Stimulated activated CD4-positive, alpha-beta T cell treated with anti-CD3 and anti-CD28 coated beads, Interleukin-2, amount 100 ng/mL, for 4 hours (primary cell): ENCODE results near the gene NEDD4L.
A peak's percentile ranks its signal among the peaks of the same experiment; 100 is the strongest.
"Not testable (repeated sequence)": the region's sequence is repeated elsewhere in the genome, so short reads cannot be mapped to it uniquely, and the experiment has no call there.

Source experiments
- DNase-seq: peaks from one replicate; pipeline ENCODE4 v3.0.0-alpha.2; 2020; ENCODE audit warnings: low read depth

NEDD4L gene

GRCh38 chr18:58026857-58027256 lies 17.2 kb upstream of the NEDD4L start:
- no peak for DNase-seq

DNA sequence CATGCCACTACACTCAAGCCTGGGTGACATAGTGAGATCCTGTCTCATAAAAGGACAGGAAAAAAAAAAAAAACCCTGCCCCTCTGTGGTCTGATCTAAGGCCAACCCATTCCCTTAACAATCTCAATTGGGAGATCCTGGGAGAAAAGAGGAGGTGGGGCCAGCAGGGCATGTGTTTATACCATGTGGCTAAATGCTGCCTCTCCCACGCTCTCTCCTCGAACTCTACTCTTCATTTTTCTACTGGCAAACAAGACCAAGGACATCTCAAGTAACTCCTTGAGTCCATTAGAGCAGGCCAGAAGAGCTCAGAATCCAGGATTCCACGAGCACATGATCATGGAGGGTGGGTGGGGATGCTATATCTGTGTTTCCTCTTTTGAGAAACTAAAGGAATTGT lies 16.7 kb upstream of the NEDD4L start:
- DNase-seq: no peak

DNA sequence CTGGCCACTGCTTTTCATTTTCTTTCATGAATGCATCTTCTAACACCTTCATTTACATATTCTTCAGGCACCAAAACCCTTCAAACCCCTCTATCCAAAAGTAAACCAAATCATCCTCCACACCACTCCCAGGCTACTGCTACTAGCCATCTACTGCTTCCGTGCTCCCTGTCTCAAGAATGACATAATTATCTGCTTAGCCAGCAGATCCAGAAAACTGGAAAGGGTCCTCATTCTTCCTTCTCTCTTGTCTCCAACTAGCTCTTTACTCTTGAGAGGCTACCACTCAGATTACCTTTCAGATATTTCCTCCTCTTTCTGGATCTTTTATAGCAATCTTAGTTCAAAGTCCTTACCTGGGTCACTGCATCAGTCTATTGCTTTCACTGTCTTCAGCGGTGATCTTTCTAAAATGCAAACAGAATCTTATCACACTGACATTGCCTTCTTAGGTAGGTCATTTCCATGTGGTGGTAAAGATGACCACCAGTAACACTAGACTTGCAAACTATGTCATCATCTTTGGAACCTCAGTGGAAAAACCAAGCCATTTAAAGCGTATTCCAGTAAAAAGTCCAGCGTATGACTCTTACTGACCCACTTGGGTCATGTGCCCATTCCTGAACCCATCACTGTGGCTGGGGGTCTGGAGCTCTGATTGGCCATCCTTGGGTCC lies 15.8 kb upstream of the NEDD4L start:
- no peak for DNase-seq

DNA sequence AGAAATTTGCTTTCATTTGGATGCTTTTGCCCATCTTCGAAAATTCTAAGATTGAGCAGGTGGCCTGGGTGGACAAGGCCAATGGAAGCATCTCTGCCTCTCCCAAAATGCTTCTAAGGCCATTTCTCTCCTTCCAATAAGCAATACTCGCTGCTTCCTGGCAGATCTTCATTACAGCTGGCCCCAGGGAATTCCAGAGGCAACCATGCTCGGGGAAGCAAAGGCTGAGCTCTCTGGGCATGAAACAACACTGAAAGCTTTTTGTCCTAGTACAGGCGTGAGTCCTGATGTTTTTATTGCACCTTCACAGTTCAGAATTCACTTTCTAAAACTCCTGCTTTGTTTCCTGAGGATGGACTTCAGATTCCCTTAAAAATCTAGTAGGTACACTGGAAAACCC lies 11.8 kb upstream of the NEDD4L start:
- no peak for DNase-seq

GRCh38 chr18:58033216-58033615 lies 10.8 kb upstream of the NEDD4L start:
- DNase-seq: no peak

- DNase-seq: no peak
Observed at GRCh38 chr18:58034370-58034769, 9.7 kb upstream of the NEDD4L start.

DNA sequence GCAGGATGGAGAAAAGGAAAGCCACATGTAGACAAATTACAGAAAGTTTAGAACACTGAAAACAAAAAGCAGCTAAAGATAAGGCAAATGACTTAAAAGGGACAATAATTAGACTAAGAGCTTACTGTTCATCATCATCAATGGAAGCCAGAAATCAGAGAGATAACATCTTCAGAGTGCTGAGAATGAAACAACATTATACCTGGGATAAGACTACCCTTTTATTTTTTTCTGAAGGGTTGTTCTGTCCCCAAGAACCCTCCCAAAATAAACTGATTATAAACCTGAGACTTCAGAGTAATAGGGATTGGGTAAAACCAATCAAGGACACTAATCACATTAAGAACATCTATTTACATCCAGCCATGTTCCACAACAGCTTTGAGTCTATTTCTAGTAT lies 6.9 kb upstream of the NEDD4L start:
- no peak for DNase-seq

DNA sequence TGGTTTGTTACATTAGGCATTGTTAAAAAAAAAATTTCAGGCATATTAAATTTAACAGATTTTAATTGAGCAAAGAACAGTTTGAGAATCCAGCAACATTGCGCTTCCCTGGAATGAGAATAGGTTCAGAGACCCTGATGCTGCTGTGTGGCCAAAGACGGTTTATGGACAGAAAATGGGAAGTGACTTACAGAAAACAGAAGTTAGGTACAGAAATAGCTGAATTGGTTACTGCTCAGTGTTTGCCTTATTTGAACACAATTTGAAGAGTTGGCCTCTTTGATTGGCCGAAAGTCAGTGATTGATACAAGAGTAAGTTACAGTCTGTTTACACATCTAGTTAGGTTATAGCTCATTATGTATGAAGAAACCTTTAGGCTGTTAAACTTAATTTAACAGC lies 6.0 kb upstream of the NEDD4L start:
- DNase-seq: no peak

- no peak for DNase-seq
Observed at GRCh38 chr18:58041633-58042032, 2.4 kb upstream of the NEDD4L start.

DNA sequence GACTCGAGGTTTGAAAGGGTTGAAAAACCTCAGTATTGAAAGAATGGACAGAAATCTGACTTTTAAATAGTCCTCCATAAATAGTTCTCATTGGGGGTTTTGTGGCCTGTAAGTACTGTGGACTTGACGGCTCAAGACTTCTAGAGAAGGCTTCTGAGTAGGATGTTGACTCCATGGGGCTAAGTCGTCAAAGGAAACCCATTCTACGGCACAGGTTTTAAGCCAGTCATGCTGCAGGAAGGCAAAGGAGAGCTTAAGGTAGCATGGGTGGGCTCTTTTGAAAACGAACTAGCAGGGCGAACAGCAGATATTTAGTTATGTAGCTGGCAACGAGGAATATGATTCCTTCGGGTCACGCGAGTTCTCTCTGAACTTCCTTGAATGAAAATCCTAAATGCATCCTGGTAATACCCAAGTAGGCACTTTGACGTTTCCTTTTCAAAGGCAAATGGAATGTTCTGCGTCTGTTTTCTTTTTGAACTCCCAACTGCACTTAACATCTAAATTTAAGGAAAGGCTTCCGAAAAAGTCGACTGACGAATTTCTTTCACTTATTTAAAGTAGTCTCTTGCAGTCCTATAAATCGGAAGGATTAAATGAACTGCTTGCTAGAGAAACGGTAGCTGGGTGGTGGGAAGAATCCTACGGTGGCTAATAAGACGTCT lies 1.1 kb upstream of the NEDD4L start:
- DNase-seq: no peak

DNA sequence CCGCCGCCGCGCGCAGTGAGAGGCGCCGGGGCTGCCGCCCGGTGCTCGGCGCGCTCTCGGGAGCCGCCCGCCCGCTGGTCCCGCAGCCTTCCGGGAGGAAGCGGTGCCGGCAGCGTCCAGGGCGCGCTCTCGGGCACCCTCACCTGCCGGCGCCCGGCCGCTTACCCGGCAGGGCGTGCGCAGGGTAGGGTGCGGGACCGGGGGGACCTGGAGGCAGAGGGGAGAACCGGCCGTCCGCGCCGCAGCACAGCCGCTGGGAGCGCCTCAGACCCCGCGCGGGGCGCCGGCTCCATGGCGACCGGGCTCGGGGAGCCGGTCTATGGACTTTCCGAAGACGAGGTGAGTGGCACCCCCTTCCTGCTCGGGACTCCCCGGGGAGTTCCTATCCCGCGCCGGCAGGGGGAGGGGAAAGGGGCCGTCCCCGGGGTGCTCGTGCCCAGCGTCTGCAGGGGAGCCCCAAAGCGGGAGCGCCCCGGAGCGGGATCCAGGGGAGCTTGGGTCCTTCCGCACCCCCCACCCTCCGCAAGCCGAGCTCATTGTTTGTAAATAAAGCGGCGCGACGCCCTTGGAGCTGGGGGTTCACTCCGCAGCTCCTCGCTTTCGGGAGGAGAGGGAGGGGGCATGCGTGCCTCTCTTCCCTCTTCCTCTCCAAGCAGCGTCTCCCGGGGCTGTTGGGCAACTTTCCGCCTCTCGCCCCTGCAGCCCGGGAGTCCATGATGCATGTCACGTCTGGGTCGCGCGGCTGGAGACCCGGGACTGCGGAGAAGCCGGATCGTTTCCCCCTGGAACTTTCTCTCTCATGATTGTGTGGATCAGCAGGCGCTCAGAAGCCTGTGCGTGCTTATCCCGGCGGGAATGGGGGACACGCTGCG lies 580 bp downstream of the NEDD4L start:
- DNase-seq: peak; percentile 19

DNA sequence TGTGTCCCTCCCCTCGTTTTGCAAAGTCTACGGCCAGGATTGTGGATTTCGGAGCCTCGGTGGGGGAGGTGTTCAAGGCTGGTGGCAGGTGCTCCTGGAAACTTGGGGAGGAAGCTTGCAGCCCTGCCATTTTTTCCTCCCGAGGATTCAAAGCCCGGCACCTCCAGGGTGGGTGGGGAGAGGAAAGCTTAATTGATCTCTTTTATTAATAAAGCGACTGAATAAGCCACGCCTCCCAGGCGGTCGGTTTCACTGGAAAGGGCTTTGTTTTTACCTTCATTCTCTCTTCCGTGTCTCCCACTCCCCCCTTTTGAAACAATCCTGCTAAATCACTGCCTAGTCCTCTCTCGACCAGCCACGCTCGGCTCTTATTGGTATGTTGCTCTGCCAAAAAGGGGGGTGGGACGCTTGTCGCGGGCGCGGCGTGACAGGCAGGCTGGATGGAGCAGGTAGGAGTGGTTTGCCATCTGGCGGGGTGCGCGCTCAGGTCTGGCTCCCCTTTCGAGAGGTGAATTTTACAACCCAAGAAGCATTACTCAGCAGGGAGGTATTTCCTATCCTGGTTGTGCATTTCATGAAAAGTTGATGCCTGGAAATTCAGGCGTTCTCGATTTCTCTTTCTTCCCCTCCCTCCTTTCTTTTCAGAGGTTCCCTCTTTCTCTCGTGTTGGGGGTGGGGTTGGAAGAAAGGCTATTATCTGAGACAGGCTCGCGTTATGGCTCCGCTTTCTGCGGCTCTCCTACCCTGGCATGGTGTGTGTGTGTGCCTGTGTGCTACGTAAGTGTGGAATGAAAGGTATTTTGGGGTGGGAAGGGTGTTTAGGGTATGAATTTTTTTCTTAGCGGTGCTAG lies 1.4 kb downstream of the NEDD4L start:
- DNase-seq: peak; percentile 25

GRCh38 chr18:58046093-58046793 lies 2.2 kb downstream of the NEDD4L start:
- DNase-seq: no peak

- no peak for DNase-seq
Observed at GRCh38 chr18:58046794-58047555, 2.9 kb downstream of the NEDD4L start.

- no peak for DNase-seq
Observed at GRCh38 chr18:58047556-58047882, 3.5 kb downstream of the NEDD4L start.

GRCh38 chr18:58048081-58048642 lies 4.1 kb downstream of the NEDD4L start:
- DNase-seq: no peak

- no peak for DNase-seq
Observed at GRCh38 chr18:58049000-58049688, 5.1 kb downstream of the NEDD4L start.

DNA sequence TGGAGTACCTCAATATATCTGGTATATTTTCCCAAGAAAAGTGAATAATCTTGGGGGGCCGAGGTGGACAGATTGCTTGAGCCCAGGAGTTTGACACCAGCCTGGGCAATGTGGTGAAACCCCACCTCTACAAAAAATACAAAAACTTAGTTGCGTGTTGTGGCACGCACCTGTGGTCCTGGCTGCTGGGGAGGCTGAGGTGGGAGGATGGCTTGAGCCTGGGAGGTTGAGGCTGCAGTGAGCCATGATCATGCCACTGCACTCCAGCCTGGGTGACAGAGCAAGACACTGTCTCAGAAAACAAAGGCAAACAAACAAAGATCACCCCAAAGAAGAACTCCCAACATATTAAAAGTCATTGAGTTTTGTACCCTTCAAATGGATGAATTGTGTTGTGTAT lies 6.9 kb downstream of the NEDD4L start:
- not testable (repeated sequence) for DNase-seq

GRCh38 chr18:58051765-58052460 lies 7.9 kb downstream of the NEDD4L start:
- no peak for DNase-seq
